A549 treated with Mapracorat at 1 μM for 4 hours (cell line): ENCODE data around the gene KPNA3. TPM values are rescaled to one million over a fixed set of nuclear protein-coding genes. Genes with fewer than 3 reads are reported as not detected.

Source experiments
- total RNA-seq: library from RNA; stranded (reverse); fragments of 200-300 nt; extraction: Qiagen RNA extraction; gene quantifications from 5 replicates; pipeline ENCODE4 v1.2.3, GENCODE V29; 2022

Gene KPNA3, protein sequence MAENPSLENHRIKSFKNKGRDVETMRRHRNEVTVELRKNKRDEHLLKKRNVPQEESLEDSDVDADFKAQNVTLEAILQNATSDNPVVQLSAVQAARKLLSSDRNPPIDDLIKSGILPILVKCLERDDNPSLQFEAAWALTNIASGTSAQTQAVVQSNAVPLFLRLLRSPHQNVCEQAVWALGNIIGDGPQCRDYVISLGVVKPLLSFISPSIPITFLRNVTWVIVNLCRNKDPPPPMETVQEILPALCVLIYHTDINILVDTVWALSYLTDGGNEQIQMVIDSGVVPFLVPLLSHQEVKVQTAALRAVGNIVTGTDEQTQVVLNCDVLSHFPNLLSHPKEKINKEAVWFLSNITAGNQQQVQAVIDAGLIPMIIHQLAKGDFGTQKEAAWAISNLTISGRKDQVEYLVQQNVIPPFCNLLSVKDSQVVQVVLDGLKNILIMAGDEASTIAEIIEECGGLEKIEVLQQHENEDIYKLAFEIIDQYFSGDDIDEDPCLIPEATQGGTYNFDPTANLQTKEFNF
- total RNA-seq: 27.9 to 32.2 TPM (median 30.7 TPM) in 5 replicates

DNA sequence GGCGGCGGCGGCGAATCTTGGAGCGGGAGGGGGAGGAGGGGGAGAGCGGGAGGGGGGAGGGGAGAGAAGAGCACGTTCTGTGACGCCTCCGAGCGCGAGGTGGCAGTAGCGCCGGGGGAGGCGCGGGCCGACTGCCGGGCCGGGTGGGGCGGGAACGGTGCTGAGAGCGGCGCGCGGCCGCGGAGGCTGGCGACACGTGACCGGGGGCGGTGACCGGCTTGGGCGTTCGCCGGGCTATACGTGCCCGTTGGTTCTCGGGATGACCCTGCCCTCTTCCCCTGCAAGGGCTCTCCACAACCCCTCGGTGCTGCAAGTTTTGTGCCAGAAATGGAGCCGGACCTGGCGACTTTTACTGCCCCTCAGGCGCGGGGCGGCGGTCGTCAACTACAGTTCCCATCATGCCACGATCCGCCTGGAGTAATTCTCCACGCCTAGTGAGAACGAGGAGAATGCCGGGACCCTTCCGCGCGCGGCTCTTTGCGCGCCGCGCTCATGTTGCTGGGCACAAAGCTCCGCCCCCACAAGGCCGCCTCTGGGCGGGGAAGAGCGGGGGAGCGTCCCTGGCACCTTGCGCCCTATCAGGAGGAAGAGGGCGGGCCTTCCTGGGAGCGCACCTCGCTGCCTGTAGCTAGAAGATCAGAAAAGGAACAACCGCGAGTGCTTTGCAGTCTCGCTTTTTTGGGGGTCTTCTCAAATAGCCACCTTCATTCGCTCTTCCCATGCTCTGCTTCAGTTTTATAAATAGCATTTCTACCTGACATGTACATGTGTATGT, at the start of gene KPNA3:
TSS of gene KPNA3 (minus strand) at position 133 of the 775 bp plus-strand sequence. CDS start 176 bp downstream, outside the sequence.

DNA sequence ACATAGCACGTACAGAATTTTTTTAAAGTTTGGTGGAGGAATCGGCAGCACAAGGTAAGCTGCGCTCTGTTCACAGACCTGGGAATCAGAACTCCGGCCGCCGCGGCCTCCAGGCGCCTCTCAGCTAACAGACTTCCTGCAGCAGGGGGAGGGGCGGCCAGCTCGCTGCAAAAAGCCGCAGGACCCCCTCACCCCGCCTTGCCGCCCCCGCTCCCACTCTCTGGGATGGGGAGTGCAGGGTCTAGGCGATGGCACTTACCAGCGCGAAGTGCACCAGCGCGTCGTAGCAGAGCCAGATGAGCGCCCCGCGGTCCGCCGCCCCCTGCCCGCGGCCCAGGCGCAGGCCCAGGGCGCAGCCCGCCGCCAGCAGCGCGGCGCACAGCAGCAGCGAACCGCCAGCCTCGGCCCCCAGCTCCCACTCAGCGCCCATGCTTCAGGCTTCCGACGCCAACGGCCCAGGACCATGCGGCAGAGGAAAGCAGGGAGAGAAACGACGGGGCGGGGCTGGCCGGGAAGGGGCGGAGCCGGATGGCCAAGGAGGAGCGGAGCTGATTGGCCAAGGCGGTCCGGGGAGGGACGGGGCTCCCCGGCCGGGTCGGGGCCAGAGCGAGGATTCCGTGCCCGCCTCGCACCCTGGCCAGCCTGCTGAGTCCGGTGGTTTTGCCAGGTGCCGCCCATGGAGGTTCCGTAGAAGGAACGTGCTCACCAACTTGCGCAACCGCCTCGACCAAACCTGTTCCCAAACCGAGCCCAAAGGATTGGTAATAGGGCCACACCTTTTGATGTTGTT, 101.3 kb downstream of the KPNA3 start, which contains the start of gene EBPL:
TSS of gene EBPL (minus strand) at position 492 of the 790 bp plus-strand sequence. CDS start at position 430, 62 bp downstream.

Other genes with a start within 250 kb of the KPNA3 start
- 7.2 to 9.5 TPM (median 8.7 TPM) in 5 replicates for gene RCBTB1, start 207.1 kb downstream of the KPNA3 start, total RNA-seq
- gene ARL11, start 164.2 kb downstream of the KPNA3 start, total RNA-seq: not detected in 5 replicates
- 51.2 to 70.3 TPM (median 69.4 TPM) in 5 replicates for gene EBPL, start 101.2 kb downstream of the KPNA3 start, total RNA-seq
- gene SPRYD7, start 143.7 kb upstream of the KPNA3 start, total RNA-seq: 9.8 to 12.8 TPM (median 10.8 TPM) in 5 replicates
- gene TRIM13, start 204.4 kb upstream of the KPNA3 start, total RNA-seq: 15.6 to 18.3 TPM (median 16.0 TPM) in 5 replicates
- gene KCNRG, start 222.8 kb upstream of the KPNA3 start, total RNA-seq: 0.43 to 0.78 TPM (median 0.57 TPM) in 5 replicates